A673 (cell line): ENCODE results near the gene KCTD16. TPM values are rescaled to one million over a fixed set of nuclear protein-coding genes. Genes with fewer than 3 reads are reported as not detected.

Experiments used
- BruUV-seq: library from RNA; stranded (reverse); fragments of 400-500 nt; replicated peaks from 2 replicates; lab custom pipeline; 2021; lab: Mats Ljungman, UMichigan
- CTCF ChIA-PET: fragments of 300-600 bp; sonication (Branson Sonifier 250); formaldehyde crosslinking; loops from one replicate; lab custom pipeline; 2022; ENCODE audit warnings: antibody characterized with exemption; lab: Charles Lee
- POLR2A ChIA-PET: fragments of 300-600 bp; sonication (Branson Sonifier 250); formaldehyde crosslinking; loops from one replicate; lab custom pipeline; 2022; ENCODE audit warnings: antibody characterized with exemption; ENCODE audit not compliant: low non-redundant PET; lab: Charles Lee
- DNase-seq: peaks from one replicate; pipeline ENCODE4 v3.0.0-alpha.2; 2015; ENCODE audit warnings: low spot score
- H3K27ac ChIP-seq: fragments of 200-600 bp; sonication (generic); 2 replicates; pipeline ENCODE4 v1.5.1; 2016; ENCODE audit warnings: mixed run types, low read depth, mild to moderate bottlenecking, mixed read lengths, antibody characterized with exemption, low read length; ENCODE audit not compliant: poor library complexity, severe bottlenecking
- H3K27me3 ChIP-seq: fragments of 200-600 bp; sonication (generic); replicated peaks from 2 replicates; pipeline ENCODE4 v1.6.1; 2017; ENCODE audit warnings: mixed run types, low read depth, mild to moderate bottlenecking, mixed read lengths, antibody characterized with exemption, low read length; ENCODE audit not compliant: insufficient read depth, poor library complexity
- H3K36me3 ChIP-seq: fragments of 200-600 bp; sonication (generic); 2 replicates; pipeline ENCODE4 v1.6.1; 2016; ENCODE audit warnings: mixed run types, mild to moderate bottlenecking, mixed read lengths, antibody characterized with exemption, low read length; ENCODE audit not compliant: insufficient read depth, poor library complexity, severe bottlenecking
- H3K4me1 ChIP-seq: fragments of 200-600 bp; sonication (generic); 2 replicates; pipeline ENCODE4 v1.6.1; 2017; ENCODE audit warnings: mixed run types, mild to moderate bottlenecking, mixed read lengths, antibody characterized with exemption, low read length; ENCODE audit not compliant: insufficient read depth, poor library complexity, severe bottlenecking
- H3K4me3 ChIP-seq: fragments of 200-600 bp; sonication (generic); 2 replicates; pipeline ENCODE4 v1.5.1; 2016; ENCODE audit warnings: low read depth, mixed run types, mild to moderate bottlenecking, mixed read lengths, low read length; ENCODE audit not compliant: poor library complexity, severe bottlenecking
- H3K9me3 ChIP-seq: fragments of 200-600 bp; sonication (generic); 2 replicates; pipeline ENCODE4 v1.6.1; 2016; ENCODE audit warnings: mixed run types, low read depth, mild to moderate bottlenecking, mixed read lengths, antibody characterized with exemption, low read length; ENCODE audit not compliant: poor library complexity, severe bottlenecking
- EZH2 ChIP-seq: fragments of 200-600 bp; sonication (generic); IDR thresholded peaks from 2 replicates; pipeline ENCODE4 v1.6.1; 2017; ENCODE audit warnings: borderline replicate concordance, low read depth, mild to moderate bottlenecking, mixed read lengths, antibody characterized with exemption, low read length; ENCODE audit not compliant: poor library complexity, severe bottlenecking
- intact Hi-C: fragments of 100-400 bp; cut with micrococcal nuclease; formaldehyde crosslinking; loops from one replicate; pipeline ENCODE4 v1.10.0; 2022; ENCODE audit not compliant: unreplicated experiment
- total RNA-seq: library from RNA; stranded (reverse); gene quantifications from 2 replicates; pipeline ENCODE4 v1.2.3, GENCODE V29; 2021
- TF ChIP-seq, protein P1 (sequence below): fragments of 300-800, 200-600 bp; sonication (generic); conservative IDR thresholded peaks from 2 replicates; pipeline ENCODE4 v1.5.1; 2017; ENCODE audit warnings: low read depth, mild to moderate bottlenecking, antibody characterized with exemption, low read length, moderate library complexity, mixed read lengths

KCTD16 gene
- total RNA-seq, 1 experiment from 2014 or later = 1.1 TPM

DNA sequence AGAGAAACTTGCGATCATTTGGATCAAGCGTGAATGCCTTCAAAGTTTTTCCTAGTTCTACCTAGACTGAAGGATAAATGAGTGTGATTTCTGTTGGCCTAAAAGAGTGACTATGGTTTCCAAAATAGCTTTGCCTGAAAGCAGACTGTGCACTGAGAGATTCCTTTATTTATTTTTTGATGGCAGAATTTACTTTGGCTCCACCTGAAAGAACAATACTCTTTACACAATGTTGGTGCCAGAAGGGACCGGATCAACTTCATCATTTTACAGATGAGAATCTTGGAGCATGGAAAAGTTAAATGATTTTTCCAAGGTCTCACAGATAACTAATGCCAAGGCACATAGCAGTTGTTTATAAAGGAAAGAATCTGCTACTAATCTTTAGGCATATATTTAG lies 199.6 kb downstream of the KCTD16 start:
- BruUV-seq = no TSS peak
- Histone ChIP-seq H3K4me1 (no peaks in the 10 kb centered on the region), H3K4me3 (no peak overlapping the region), H3K9me3 (no peaks in the 10 kb centered on the region), H3K27me3 (no peaks in the 10 kb centered on the region), H3K36me3 (no peaks in the 10 kb centered on the region), H3K27ac (no peak overlapping the region)
- DNase-seq = no peak
- CTCF ChIA-PET = no interaction called here
- intact Hi-C loops = no loop called here
- POLR2A ChIA-PET = no interaction called here
- no peak for TF ChIP-seq EZH2
- TF ChIP-seq, protein P1, sequence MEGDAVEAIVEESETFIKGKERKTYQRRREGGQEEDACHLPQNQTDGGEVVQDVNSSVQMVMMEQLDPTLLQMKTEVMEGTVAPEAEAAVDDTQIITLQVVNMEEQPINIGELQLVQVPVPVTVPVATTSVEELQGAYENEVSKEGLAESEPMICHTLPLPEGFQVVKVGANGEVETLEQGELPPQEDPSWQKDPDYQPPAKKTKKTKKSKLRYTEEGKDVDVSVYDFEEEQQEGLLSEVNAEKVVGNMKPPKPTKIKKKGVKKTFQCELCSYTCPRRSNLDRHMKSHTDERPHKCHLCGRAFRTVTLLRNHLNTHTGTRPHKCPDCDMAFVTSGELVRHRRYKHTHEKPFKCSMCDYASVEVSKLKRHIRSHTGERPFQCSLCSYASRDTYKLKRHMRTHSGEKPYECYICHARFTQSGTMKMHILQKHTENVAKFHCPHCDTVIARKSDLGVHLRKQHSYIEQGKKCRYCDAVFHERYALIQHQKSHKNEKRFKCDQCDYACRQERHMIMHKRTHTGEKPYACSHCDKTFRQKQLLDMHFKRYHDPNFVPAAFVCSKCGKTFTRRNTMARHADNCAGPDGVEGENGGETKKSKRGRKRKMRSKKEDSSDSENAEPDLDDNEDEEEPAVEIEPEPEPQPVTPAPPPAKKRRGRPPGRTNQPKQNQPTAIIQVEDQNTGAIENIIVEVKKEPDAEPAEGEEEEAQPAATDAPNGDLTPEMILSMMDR = no peak

DNA sequence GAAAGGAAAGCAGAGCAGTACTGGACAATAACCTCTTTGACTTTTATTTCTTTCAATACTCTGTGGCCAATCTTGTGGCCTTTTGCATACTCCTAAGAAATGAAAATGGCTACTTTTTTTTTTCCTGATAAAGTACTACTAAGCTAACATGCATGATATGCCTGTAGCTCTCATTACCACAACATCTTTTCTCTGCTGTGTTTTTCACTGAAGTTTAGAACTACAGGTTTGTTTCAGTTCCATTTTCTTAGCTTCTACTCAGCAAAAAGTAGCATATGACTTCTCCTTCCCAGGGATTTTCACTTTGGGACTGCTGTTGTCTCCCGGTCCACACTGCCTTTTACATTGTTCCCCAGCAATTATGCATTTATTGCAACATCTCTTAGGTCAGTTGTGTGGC lies 204.0 kb downstream of the KCTD16 start:
- no peaks in the 10 kb centered on the region for H3K36me3 ChIP-seq
- BruUV-seq = no TSS peak
- H3K27me3 ChIP-seq = no peaks in the 10 kb centered on the region
- DNase-seq = no peak
- intact Hi-C loops = no loop called here
- no peak overlapping the region for H3K4me3 ChIP-seq
- H3K4me1 ChIP-seq = no peaks in the 10 kb centered on the region
- CTCF ChIA-PET = no interaction called here
- TF ChIP-seq EZH2 = no peak
- TF ChIP-seq, protein P1 = no peak
- POLR2A ChIA-PET = no interaction called here
- H3K9me3 ChIP-seq = no peaks in the 10 kb centered on the region
- H3K27ac ChIP-seq = no peak overlapping the region

DNA sequence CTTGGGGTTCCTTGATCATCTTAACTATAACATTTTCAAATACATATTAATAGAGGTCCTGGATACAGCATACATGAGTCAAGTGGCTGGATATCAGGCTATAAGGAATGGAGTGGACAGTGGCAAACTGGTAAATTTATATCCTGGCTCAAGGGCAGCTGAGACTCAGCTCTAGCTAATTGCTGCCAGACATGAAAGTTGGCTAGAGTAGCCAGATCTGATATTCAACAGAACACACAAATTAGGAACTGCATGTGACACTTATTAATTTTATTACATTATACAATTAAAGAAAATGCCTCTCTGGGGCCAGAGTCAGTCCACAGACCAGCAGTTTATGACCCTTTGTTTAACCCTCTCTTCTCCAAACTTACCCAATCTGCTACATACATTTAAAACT lies 206.5 kb downstream of the KCTD16 start:
- Histone ChIP-seq H3K4me1 (no peaks in the 10 kb centered on the region), H3K9me3 (no peaks in the 10 kb centered on the region), H3K36me3 (no peaks in the 10 kb centered on the region), H3K4me3 (no peak overlapping the region), H3K27me3 (no peaks in the 10 kb centered on the region), H3K27ac (no peak overlapping the region)
- TF ChIP-seq, protein P1 = no peak
- TF ChIP-seq EZH2 = no peak
- ChIA-PET CTCF (no interaction called here), POLR2A (interaction anchor here (0.6 kb wide), 1 partner anchor 10 kb away, joined by 4 read pairs; no protein-coding TSS in a partner anchor)
- BruUV-seq = no TSS peak
- DNase-seq = no peak
- intact Hi-C loops = no loop called here
